GM19035 (cell line): ENCODE data around the gene C10orf143.
"Not testable (repeated sequence)": the region's sequence is repeated elsewhere in the genome, so short reads cannot be mapped to it uniquely, and the experiment has no call there.

Experiments used
- ATAC-seq: cut with Tn5 transposase; IDR thresholded peaks from one replicate; pipeline ENCODE4 v1.9.1; 2021; ENCODE audit not compliant: unreplicated experiment

Gene C10orf143

DNA sequence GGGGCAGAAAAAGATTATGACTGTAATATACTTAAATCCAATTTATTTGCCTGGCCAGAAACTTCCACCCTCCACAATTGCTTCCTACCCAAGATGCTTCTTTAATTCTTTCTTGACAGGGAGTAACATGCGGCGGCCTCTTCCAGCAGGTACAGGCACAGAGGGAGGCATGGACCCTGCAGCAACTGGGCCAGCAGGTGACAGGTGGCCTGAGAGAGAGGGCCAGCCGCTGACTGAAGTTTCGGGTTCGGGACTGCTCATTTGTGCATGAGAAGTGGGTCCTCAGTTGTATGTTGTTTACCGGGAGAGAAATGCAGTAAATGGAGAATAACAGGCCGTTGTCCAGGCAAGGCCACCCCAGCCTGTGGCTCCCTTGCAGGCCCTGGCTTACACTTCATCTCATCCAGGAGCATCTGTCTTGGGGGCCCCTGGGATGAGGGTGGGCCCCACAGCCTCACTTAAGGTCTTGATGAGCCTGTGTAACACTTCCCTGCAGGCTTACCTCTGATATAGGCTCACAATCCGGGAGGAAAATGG is 72.5 kb downstream of the C10orf143 start:
- no peak for ATAC-seq

DNA sequence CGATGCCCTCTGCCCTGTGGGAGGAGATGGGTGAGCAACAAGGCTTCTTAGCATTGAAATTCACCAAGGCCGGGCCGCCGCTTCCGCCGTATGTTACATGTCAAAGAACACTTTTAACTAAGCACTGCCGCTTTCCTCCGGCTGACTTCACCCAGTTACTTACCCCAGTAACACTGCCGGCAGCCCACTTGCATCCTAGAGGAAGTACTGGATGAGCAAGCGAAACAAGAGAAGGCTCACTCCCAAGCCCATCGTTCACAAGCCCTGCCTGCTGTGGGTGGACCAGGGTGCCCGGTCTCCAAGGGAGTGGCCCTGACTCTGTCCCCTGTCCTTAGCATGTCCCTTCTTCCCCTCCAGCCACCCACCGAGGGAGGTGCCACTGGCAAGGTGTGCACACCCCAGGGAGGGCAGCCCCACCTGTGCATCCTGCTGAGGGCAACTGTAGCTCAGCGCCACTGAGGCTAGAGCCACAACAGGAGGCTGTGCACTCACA is 73.4 kb downstream of the C10orf143 start:
- ATAC-seq, result no peak

DNA sequence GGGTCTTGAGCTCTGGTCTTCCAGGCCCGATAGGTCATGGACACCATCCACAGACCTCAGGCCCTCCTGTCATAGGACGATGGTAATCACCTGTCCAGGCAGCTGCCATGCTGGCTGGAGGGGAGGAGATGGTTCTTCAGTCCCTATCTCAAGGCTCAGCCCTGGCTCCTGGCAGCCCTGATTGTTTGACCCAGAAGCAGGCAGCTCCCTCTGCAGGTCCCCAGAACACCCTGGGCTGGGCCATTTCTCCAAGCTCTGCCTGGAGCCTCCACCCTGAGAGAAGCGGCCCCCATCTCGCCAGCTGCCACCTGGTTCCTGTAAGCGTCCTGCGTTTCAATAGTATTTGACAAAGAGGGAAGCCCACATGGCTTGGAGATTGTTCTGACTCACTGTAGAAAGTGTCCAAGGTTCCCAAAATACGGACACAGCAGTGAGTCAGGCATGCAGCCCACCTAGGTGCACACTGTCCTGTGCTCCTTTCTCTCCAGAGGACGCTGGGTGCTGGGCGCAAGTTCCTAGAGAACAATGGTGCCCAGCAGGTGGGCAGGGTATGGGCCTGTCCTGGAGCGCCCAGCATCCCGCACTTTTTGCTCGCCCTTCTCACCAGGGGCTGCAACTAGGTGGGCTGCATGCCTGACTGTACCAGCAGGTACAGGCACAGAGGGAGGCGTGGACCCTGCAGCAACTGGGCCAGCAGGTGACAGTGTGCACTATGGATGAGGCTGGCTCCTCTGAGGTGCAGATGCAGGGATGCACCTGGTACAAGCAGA is 74.1 kb downstream of the C10orf143 start:
- ATAC-seq, result no peak

DNA sequence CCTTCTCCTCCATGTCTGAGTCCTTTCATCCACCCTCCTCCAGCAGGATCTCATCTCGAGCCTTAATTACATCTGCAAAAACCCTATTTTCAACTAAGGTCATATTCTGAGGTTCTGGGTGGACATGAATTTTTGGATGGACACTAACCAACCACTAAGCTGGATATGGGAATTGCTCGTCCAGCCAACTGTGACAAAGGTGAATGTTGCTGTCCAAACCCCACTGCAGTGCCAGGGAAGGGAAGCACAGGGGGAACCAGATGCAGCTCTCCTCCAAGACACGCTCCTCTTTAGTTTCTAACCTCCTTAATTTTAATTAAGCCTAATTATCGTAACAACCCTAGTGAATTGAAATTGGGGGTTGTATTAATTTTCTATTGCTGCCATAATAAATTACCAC is 81.4 kb downstream of the C10orf143 start:
- no peak for ATAC-seq

DNA sequence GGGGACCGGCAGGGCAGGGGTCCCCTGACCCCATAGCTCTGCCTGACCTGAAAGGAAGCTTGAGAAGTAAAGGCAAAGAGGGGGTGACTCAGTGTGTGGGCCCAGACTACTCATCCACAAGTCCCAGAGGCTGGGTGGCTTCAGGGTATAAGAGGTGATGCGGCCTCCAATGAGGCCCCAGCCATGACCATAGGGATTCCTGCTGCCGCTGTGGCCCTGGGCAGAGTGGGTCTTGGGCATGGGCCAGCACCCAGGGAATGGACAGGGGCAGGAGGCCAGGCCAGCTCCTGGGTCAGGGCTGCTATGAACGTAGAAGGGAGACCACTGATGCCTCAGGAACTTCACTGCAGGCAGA is 82.2 kb downstream of the C10orf143 start:
- ATAC-seq, result no peak

DNA sequence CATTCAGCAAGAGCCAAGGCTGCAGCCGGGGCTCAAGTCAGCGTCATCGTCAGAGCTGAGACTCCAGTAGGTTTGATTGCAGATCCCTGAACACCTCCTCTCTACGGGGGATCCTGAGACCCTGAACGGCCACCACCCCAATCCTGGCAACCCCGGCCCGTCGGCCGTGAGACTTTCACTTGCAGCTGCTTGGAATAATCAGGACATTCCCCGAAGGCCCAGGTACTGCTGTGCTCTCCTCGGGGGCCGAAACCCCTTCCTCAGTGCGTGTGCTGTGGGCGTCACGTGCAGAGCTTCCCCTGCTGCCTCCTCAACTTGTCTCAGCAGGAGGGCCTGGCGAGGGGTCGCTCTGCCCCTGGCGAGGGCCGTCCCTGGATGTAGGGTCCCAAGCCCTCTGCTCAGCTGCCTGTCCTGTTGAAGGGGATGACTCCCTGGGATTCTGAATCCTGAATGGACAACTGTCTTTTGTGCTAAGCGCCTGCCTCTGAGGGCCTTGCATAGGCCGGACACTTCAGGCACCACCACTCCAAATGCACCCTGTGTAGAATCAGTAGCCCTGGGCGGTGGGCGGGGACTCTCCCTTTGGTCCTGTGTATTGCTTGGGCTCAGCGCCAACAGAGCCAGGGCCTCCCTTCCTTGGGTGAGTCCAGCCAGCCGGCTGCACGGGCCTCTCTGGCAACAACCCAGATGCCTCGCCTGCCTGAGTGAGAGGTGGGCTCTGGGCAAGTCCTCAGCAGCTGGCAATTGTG is 82.7 kb downstream of the C10orf143 start:
- no peak for ATAC-seq

DNA sequence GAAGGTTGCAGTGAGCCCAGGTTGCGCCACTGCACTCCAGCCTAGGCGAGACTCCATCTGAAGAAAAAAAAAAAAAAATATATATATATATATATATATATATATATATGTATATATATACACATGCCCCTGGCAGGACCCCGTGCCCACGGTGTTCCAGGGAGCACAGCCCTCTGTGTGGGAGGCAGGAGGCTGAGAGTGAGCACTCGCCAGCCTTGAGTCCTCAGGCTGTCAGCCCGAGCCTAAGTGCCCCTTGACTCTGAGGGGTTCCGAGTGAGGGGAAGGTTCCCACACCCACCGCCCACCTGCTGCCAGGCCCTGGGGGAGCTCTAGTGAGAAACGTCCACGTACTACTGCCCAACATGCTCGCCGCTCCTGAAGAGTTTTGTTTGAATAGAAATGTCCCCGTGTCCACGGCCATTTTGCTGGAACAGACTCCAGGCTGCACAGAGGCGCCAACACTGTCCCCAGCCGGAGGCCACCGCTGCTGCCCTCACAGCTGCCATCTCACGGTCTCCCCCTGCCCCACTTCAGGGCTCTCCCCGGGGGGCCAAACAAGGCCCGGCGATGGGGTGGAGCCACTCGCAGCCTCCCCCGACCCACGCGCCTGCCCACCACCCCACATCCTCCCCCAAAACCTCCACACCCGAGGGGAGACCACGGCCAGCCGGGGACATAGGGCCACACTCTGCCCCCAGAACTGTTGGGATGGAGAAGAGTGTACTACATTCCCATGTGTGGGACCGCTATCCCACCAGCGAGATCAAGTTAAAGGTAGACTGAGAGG is 83.8 kb downstream of the C10orf143 start:
- no peak for ATAC-seq

DNA sequence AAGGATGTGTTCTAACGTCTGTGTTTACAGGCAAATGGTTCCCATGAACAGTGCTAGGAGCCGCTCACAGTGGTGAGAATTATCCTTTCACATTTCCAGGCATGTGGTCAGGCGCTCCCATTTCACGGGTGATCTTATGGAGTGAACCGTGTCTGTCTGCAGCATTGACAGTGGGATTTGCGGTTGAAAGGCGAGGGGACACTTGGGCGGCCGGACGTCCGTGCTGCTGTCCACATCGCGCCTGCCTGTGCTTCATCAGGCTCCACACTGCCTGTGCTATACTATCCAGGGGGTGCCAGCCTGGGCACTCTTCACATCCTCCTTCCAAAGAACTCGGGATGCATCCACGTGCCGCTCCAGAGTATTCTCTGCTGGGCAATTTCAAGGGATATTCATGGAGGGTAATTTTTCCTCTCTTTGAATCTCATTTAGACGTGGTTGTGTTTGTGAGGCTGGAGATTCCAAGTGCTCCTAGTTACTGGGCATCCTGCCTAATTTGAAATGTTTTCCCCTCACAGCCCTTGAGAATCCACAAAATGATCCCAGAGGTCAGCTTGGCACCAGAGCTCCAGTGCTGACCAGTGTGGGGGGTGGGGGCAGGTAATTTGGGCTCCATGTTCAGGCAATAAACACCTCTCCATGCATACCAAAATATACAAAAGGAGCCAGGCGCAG is 84.7 kb downstream of the C10orf143 start:
- ATAC-seq, result no peak

DNA sequence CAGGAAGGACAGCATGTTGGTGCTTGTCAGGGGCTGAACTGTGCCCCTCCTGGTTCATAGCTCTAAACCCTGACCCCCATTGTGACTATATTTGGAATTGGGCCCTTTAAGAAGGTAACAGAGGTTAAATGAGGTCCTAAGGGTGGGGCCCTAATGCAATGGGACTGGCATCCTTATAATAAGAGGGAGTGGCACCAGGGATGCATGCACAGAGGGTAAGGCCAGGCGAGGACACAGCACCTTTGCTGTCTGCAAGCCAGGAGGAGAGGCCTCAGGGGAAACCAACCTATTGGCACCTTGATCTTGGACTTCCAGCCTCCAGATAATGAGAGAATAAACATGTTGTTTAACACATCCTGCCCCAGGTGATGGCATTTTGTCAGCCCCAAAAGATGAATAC is 85.3 kb downstream of the C10orf143 start:
- ATAC-seq, result no peak

DNA sequence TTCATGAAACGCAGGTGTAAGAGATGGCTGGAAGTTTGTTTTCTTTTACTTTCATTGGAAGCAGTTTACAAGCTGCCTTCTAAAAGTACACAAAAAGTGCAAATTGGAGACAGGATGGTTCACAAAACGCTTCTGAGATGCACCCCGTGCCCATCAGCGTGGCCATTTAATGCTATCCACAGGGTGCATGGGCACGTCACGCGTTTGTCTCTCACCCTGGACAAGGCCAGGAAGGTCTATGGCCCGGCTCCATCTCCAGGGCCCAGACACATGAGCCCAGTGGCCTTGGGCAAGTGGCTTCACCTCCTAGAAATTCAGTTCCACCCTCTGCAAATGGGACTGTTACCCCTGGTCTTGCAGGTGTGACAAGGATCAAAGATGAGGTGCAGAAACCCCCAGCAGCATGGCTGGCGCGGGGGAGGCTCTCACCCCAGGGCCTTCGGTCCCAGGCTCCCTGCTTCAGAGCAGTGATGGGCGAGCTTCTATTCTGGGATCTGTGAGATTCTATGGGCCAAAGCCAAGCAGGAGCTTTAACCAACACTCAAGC is 85.8 kb downstream of the C10orf143 start:
- no peak for ATAC-seq

DNA sequence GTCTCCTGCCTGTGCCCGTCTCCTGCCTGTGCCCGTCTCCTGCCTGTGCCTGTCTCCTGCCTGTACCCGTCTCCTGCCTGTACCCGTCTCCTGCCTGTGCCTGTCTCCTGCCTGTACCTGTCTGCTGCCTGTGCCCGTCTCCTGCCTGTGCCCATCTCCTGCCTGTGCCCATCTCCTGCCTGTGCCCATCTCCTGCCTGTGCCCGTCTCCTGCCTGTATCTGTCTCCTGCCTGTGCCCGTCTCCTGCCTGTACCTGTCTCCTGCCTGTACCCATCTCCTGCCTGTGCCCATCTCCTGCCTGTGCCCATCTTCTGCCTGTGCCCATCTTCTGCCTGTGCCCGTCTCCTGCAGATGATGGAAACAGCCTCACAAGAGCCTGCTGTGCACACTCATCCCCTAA is 86.3 kb downstream of the C10orf143 start:
- not testable (repeated sequence) for ATAC-seq

DNA sequence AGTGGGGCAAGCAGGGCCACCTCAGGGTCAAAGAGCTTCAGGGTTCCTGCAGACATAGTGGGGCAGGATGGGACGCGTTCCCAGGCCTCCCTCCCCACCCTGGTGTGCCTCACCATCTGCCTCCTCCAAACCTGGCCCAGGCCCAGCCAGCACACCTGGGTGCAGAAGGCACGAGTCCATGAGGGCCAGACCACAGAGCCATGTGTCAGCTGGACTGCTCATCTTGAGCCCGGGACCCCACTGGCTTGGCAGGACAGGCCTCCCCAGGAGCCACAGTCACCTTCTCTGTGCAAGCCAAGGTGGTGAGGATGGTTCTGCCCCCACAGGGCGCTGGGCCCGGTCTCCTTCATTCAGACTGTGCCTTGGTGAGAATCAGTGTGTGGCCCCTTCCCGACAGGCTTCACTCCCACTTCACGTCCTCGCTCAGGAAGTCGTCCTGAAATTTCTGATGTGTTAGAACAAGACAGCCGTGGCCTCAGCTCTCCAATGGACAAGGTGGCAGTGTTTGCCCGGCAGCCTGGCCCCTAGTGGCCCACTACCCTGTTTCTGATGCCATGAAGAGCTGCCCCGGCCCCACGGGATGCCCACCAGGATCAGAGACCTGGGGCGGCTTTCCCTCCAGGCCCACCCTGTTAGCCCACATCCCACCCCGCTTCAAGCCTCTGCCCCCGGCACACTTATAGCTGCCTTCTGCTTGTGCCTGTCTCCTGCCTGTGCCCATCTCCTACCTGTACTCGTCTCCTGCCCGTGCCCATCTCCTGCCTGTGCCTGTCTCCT is 87.0 kb downstream of the C10orf143 start:
- no peak for ATAC-seq

DNA sequence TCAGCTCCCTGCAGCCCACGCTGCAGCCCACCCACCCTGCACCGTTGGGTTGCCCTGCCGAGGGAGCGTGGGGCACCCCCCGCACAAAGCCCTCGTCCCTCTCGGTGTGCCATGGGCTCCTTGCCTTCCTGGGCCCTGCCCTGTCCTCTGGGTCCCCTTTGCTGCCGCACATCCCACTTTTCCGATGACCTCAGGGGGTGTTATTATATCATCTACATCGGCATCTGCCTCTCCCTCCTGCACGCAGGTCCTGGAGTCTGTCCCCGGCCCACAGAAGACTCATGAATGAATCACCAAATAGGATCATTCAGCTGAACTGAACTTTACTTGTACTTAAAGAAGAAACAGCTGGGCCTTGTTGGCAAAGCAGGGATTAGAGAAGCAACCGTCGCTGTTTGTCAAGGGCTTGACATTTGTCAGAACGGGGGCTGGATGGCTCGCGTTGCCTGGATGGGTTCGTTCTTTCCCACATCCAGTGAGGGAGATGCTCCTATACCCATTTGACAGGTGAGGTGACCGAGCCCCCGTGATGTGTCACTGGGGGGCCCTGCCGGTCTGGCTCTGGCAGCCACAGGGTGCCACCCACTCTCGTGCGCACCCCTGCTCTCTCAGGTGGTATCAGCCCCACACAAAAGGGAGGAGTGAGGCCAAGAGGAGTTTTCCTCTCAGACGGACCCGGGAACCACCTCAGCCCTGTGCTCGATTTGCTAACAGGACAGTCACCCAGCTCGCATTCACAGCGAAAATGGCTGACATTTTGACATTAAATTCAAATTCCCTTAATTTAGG is 87.9 kb downstream of the C10orf143 start:
- ATAC-seq, result no peak

DNA sequence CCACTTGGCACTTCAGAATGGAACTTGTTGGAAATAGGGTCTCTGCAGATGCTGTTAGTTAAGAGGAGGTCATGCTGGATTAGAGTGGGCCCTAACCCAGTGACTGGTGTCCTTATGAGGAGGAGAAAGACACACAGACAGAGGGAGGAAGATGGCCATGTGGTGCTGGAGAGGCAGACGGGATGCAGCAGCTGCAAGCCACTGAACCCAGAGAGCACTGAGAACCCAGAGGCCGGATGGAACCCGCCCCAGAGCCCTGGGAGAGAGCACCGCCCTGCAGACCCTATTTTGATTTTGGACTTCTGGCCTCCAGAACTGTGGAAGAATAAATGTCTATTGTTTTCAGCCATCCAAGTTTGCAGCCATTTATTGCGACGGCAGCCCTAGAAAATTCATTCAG is 88.5 kb downstream of the C10orf143 start:
- no peak for ATAC-seq

DNA sequence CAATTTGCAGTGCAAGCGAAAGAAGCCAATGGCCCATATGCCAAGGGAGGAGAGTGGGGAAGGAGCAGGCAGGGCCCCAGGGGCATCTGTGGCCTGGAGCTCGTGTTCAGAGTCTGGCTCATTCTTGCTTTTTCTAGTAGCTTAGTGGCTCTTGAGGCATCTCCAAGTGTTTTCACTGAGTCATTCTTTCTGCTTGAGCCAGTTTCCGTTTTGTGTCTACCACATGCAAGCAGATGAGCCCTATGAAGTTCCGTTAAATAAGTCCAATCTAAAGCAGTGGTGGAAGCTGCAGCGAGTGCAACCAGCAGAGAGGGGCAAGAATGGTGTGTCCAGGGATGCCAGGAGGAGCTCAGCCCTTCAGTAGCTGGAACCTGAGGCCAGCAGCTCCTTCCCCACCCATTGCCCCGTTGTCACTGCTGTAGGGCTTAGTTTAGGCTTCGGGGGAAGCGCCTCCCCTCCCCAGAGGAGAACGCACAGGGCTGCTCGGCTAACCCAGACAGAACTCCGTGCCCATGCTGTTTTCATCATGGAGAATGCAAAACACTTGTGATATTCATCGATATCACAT is 89.2 kb downstream of the C10orf143 start:
- no peak for ATAC-seq

DNA sequence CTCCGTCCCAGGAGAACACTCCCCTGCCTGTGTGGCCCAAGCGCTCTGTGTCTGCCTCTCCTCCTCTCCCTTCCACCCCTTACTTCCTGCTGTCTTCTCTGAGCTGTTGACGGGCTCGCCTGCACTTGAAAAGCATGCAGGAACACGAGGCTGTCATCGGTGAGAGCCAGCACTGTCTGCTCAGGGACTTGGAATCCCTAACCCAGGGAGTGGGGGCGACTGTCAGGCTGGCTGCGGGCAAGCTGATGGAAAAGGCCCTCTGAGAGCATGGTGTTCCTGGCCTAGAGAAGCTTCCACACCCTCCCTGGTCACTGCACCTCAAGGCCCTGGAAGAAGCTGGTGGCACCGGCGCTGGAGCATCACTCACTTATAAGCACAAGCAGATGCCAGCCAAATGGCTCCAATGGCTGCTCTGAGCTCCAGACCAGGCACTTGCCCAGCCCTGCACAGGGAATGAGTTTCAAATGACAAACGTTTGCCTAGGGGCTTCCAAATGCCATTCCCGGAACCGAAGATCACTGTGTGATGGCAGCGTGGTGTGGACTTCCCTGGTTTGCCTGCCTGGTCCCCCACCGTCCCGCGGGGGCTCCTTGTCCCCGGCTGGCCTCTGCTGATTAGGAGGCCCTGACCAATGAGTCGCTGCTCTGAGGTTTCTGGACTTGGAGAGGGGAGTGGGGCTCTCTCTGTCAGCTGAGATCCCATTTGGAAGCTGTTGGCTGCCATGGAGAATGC is 89.8 kb downstream of the C10orf143 start:
- ATAC-seq, result no peak

DNA sequence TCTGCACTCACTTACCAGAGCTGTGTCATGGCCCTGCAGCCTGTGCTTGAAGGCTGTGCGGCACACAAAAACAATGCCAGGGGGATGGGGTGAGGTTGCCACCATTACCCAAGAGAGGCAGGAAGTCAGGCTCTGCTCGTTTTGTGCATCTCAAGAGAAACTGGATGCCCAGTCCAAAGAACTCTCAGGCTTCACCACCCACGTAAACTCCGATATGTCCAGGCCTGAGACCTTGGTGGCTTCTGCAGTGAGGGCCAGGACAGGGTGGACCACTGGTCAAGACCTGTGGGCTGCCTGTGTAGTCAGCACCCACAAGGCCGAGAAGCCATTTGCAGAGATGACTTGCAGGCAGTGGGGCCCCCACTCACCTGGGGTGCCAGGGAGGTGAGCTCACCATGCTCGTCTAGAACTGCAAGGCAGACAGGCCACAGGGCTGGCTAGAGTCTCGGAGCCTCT is 91.9 kb downstream of the C10orf143 start:
- ATAC-seq, result no peak

DNA sequence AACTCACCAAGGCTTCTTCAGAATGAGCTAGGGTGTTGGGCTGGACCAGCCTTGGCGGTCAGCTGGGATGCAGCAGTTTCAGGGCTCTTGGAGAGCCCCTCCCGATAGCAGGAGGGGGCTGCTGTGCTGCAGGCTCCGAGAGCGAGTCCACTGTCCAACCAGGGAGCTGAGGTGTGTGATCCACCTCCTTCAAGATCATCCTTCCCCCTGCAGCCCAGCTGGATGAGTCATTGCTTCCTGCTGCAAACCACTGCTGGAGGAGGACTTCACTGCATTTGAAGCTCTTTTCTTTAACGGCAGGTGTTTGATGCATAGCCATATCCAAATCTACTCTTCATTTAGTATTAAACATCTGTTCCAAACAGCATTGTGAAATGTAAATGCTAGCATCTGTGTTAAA is 92.4 kb downstream of the C10orf143 start:
- ATAC-seq, result no peak
